GM21381 (cell line): ENCODE data around the gene SASH3.
"Not testable (repeated sequence)": the region's sequence is repeated elsewhere in the genome, so short reads cannot be mapped to it uniquely, and the experiment has no call there.

Experiments
- ATAC-seq: cut with Tn5 transposase; IDR thresholded peaks from one replicate; pipeline ENCODE4 v1.9.1; 2021; ENCODE audit warnings: mild to moderate bottlenecking, moderate library complexity; ENCODE audit not compliant: unreplicated experiment

The SASH3 gene

GRCh38 chrX:129779747-129780146 lies at the start of gene SASH3:
TSS of gene SASH3 (plus strand) at chrX:129779949. CDS start at chrX:129780098, 149 bp downstream.
- peak; percentile 36 for ATAC-seq

DNA sequence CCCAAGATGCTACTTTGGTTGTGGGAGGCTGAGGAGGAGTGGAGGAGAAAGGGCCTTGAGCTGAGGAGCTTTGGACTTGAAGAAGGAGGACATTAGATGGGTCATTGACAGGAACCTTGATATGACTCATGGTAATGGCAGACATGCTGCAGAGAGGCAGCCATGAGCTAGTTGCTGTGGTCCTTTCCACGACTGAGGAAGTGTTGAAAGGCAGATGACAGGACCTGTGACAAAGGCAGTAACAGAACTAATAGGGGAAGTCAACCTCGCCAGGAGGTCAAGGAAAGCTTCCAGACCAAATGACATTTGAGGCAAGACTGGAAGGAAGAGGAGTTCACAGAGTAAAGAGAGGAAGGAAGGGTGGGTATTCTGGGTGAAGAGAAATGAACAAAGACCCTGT lies 48.5 kb upstream of the SASH3 start:
- ATAC-seq: no peak

- ATAC-seq: no peak
Observed at GRCh38 chrX:129732857-129733256, 46.9 kb upstream of the SASH3 start.

DNA sequence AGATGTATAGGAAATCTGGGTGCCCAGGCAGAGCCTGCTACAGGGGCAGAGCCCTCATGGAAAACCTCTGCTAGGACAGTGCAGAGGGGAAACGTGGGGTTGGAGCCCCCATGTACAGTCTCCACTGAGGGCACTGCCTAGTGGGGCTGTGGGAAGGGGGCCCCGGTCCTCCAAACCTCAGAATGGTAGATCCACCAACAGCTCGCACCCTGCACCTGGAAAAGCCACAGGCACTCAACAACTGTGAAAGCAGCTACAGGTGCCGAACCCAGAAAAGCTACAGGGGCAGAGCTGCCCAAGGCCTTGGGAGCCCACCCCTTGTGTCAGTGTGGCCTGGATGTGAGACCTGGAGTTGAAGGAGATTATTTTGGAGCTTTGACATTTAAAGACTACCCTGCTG lies 46.4 kb upstream of the SASH3 start:
- ATAC-seq: no peak

DNA sequence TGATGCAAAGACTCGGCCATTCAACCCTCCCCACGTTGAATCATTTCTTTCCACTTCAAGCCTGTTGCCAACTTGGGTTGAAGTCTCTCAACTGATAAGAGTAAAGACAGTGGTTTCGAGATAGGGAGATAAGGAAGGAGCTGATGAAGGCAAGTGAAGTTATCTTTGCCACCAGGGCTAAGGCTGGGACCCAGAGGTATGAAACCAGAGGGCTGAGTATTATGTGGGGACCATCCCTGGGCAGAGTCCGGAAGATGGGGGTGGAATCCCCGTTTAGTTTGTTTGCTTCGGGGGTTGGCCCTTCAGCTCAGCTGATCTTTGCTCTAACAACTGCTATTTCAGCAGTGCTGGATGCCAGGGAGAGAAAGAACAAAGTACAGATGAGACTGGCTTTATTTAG lies 43.3 kb upstream of the SASH3 start:
- no peak for ATAC-seq

DNA sequence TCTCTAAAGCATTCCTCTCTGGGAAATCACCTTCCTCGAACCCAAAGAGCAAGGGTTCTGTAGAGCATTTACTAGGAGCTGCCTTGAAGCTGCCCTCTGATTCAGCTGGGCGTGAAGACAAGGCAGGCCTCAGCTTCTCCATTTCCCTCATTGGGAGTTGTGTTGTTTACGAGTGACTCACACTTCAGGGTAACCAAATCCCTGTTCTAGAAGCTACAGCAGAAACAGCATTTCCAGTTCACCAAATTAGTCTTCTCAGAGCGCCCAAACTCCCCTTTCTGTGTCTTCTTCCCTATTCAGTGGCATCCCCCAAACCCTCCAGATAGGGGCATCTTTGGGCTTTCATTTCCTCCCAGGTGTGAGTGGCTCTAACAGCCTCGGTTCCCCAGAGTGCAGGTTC lies 41.8 kb upstream of the SASH3 start:
- no peak for ATAC-seq

- no peak for ATAC-seq
Observed at GRCh38 chrX:129738466-129739308, 41.1 kb upstream of the SASH3 start, which contains the start of gene XPNPEP2. TSS of gene XPNPEP2 (plus strand) at chrX:129738979. CDS start at chrX:129739214, 235 bp downstream.

DNA sequence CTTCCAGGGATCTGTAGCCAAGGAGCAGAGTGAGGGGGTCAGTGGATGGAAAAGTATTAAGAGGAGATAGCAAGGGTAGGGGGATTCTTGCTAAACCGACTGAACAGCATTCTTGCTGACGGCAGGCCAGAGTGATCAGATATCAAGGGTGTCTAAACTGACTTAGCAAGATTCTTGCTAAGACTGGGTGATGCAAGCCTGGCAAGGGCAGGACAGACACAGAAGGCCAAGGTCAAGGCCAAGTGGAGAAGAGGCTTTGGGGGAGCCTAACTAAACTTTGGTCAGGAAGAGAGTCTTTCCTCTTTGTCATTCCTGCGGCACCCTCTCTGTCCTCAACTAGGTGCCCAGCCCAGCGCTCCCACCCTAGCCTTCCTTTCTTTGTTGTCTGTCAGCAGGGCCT lies 40.2 kb upstream of the SASH3 start:
- ATAC-seq: no peak

- no peak for ATAC-seq
Observed at GRCh38 chrX:129741880-129742758, 37.6 kb upstream of the SASH3 start.

DNA sequence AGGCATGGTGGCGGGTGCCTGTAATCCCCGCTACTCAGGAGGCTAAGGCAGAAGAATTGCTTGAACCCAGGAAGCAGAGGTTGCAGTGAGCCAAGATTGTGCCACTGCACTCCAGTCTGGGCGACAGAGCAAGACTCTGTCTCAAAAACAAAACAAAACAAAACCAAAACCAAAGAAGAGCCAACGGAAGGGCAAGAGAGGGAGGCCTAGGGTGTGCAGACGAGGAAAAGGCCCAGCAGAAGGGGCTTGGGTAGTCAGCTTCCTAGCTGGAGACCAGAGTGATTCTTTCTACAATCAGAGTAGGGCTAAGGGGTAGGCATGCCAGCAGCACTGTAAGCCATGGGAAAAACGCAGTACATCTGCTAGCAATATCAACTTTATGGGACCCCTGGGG lies 37.0 kb upstream of the SASH3 start:
- ATAC-seq: not testable (repeated sequence)

DNA sequence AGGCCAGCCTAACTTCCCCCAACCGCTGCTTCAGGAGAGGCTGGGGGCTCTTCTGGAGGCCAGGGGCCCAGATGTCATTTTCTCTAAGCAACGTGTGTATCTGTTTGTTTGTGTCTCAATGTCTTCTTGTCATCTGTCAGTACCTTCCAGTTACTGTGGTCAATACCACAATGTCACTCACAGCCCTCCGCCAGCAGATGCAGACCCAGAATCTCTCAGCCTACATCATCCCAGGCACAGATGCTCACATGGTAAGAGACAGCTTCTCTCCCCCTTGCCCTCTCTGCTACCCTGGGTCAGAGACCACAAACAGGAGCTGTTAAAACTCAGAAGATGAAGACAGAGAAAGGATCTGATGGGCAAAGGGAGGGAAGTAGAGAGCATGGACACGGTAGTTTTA lies 35.9 kb upstream of the SASH3 start:
- no peak for ATAC-seq

GRCh38 chrX:129744861-129745321 lies 34.9 kb upstream of the SASH3 start:
- ATAC-seq: no peak

- ATAC-seq: no peak
Observed at GRCh38 chrX:129746557-129747470, 32.9 kb upstream of the SASH3 start.

DNA sequence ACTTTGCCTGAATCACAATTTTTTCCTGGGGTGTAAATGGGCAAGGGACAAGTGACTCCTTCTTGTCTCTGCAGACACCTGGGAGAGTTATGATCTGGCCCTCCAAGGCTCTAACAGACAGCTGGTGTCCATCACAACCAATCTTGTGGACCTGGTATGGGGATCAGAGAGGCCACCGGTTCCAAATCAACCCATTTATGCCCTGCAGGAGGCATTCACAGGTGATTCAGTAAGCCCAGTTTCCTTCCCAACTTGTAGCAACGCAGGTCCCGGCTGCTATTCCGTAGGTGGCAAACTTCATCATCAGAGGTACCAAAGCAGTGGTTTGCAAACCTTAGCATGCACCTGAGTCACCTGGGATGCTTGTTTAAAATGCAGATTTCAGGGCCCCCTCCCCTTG lies 32.2 kb upstream of the SASH3 start:
- ATAC-seq: no peak

GRCh38 chrX:129748305-129748704 lies 31.4 kb upstream of the SASH3 start:
- no peak for ATAC-seq

- no peak for ATAC-seq
Observed at GRCh38 chrX:129749069-129749468, 30.7 kb upstream of the SASH3 start.

DNA sequence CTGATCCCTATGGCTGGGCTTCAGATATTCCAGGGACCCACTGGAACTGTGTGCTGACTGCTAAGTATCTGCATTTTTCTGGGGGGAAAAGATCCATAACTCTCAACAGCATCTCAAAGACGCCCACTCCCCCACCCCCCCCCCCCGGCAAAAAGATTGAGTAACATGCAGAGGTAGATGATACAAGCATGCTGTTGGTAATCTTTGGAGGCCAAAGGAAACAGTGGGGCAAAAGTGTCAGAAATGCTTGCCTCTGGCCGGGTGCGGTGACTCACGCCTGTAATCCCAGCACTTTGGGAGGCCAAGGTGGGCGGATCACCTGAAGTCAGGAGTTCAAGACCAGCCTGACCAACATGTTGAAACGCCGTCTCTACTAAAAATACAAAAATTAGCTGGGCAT lies 28.8 kb upstream of the SASH3 start:
- ATAC-seq: no peak

DNA sequence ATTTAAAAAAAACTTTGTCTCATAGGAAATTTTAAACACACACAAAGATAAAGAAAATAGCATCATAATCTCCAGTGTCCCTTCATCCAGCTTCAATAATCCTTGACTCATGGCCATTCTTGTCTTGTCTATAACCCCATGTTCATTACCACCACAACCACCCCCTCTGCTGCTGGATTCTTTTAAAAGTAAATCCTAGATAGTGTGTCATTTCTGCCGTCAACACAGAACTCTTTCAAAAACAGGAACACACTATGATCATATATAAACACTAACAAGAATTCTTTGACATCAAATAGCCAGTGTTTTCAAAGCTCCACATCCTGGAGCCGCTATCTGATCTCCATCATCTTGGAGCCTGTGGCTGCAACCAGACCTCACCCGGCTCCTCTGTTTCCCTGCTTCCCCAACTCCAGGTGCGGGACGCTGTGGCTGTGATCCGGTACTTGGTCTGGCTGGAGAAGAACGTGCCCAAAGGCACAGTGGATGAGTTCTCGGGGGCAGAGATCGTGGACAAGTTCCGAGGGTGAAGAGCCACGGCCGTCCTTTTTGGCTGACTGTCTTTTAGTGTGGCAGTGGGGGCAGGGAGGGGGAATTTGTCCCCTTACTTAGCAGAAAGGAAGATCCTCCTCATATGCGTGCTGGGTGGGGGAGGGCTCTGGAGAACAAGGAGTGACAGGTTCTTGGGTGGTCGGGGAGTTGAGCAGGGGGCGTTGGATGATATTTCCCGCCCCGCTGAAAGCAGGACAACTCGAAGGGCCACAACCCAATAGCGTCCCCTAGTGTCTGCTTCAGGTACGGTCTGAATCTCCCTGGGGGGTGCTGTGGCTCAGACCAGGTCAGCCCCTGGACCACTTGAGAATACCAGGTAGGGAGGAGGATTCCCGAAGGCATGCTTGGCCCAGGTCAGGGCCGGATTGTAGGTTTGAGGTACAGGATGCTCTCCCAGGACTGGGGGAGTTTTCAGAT lies 25.4 kb upstream of the SASH3 start:
- ATAC-seq: no peak
